SJCRH30 (cell line): ENCODE measurements around the gene COPS4. TPM values are rescaled to one million over a fixed set of nuclear protein-coding genes. Genes with fewer than 3 reads are reported as not detected.
A peak's percentile ranks its signal among the peaks of the same experiment; 100 is the strongest.
"Not testable (repeated sequence)": the region's sequence is repeated elsewhere in the genome, so short reads cannot be mapped to it uniquely, and the experiment has no call there.

Source experiments
- DNase-seq, 2 experiments: peaks; one replicate each; pipeline ENCODE4 v3.0.0-alpha.2; 2015 to 2020
- H3K27ac ChIP-seq: fragments of 250-450 bp; sonication (Bioruptor Pico); 2 replicates; pipeline ENCODE4 v1.5.1; 2020; ENCODE audit warnings: mild to moderate bottlenecking, moderate library complexity
- H3K27me3 ChIP-seq: fragments of 250-450 bp; sonication (Bioruptor Pico); 2 replicates; pipeline ENCODE4 v1.5.1; 2020; ENCODE audit warnings: mild to moderate bottlenecking, moderate library complexity
- H3K36me3 ChIP-seq: fragments of 250-450 bp; sonication (Bioruptor Pico); 2 replicates; pipeline ENCODE4 v1.5.1; 2020; ENCODE audit warnings: mild to moderate bottlenecking, moderate library complexity
- H3K4me1 ChIP-seq: fragments of 250-450 bp; sonication (Bioruptor Pico); 2 replicates; pipeline ENCODE4 v1.5.1; 2020; ENCODE audit warnings: mild to moderate bottlenecking, moderate library complexity
- H3K4me3 ChIP-seq: fragments of 250-450 bp; sonication (Bioruptor Pico); 2 replicates; pipeline ENCODE4 v1.5.1; 2020; ENCODE audit warnings: mild to moderate bottlenecking, moderate library complexity
- H3K9me3 ChIP-seq: fragments of 250-450 bp; sonication (Bioruptor Pico); replicated peaks from 2 replicates; pipeline ENCODE4 v1.5.1; 2020; ENCODE audit warnings: mild to moderate bottlenecking, moderate library complexity
- total RNA-seq: library from RNA; depleted of rRNA; stranded (reverse); fragments of >200 nt; shearing (Covaris generic); gene quantifications from 2 replicates; pipeline ENCODE4 v1.2.3, GENCODE V29; 2014; rRNA removed

The COPS4 gene
- total RNA-seq = 109 and 125 TPM in 2 replicates

DNA sequence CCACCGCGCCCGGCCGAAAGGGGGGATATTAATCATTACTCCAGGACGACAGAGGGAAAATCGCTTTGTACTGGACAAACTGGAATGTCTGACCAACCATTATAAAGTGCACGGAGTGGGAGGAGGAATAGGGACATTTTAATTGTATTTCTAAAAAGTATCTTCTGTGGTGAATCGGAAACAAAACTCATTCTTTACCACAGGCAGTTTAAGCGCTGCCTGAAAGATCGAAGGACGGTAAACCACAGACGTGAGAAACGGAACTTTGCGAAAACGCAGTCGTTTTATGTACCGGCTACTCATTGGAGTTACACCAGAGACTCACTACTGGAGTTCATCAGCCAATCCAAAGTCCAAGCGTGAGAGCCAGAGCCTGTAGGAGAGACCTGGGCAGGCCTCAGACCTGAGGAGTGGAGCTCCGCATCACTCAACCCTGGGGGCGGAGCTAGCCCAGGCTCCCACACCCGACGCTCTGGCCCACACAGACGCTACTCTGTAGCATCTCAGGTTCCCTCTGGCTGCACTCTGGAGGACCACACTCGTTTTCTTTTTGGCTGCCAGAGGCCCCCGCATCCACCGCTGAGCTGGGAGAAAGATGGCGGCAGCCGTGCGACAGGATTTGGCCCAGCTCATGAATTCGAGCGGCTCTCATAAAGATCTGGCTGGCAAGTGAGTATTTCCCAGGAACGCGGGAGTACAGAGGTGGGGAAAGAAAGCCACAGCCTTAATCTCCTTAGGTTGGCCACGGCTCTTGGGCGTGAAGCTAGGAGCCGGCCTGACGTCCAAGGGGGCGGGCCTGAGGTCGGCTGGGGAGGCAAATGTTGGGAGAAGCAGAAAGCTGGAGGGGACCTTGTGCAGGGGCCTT is at the start of gene COPS4:
COPS4 (plus strand) TSS at position 554 of the 865 bp plus-strand sequence; CDS start at position 596, 42 bp downstream.
- Histone ChIP-seq H3K4me1 (peaks cover 7% of the 10 kb centered on the region), H3K36me3 (no peaks in the 10 kb centered on the region), H3K27me3 (no peaks in the 10 kb centered on the region), H3K9me3 (no peaks in the 10 kb centered on the region), H3K27ac (peak within 1 kb of the TSS; percentile 71), H3K4me3 (peak within 1 kb of the TSS; percentile 78)
- peak; percentile 100 for DNase-seq

DNA sequence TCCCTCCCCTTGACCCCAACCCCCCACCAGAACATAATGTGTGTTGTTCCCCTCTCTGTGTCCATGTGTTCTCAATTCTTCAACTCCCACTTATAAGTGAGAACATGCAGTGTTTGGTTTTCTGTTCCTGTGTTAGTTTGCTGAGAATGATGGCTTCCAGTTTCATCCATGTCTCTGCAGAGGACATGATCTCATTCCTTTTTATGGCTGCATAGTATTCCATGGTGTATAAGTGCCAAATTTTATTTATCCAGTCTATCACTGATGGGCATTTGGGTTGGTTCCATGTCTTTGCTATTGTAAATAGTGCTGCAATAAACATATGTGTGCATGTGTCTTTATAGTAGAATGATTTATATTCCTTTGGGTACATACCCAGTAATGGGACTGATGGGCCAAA is 47.5 kb upstream of the COPS4 start:
- not testable (repeated sequence) for H3K4me1 ChIP-seq, DNase-seq, H3K9me3 ChIP-seq, H3K27ac ChIP-seq, H3K27me3 ChIP-seq, H3K4me3 ChIP-seq
- peaks cover 23% of the 10 kb centered on the region for H3K36me3 ChIP-seq

GRCh38 chr4:82988323-82988832 is 46.6 kb upstream of the COPS4 start:
- peak overlapping the region; percentile 11 for H3K27ac ChIP-seq
- H3K4me1 ChIP-seq = no peaks in the 10 kb centered on the region
- DNase-seq = peak; percentile 38 to 59
- no peaks in the 10 kb centered on the region for H3K9me3 ChIP-seq
- H3K4me3 ChIP-seq = no peak overlapping the region
- no peaks in the 10 kb centered on the region for H3K27me3 ChIP-seq
- H3K36me3 ChIP-seq = peaks cover 22% of the 10 kb centered on the region

- Histone ChIP-seq H3K4me3 (no peak overlapping the region), H3K9me3 (no peaks in the 10 kb centered on the region), H3K4me1 (no peaks in the 10 kb centered on the region), H3K27ac (no peak overlapping the region), H3K27me3 (no peaks in the 10 kb centered on the region), H3K36me3 (peaks cover 9% of the 10 kb centered on the region; the same call in 1 of the 2 replicates)
- no peak for DNase-seq
These were observed 45.2 kb upstream of the COPS4 start for GRCh38 chr4:82989575-82990429.

GRCh38 chr4:82994834-82995233 is 40.1 kb upstream of the COPS4 start:
- no peak overlapping the region for H3K27ac ChIP-seq
- no peaks in the 10 kb centered on the region for H3K9me3 ChIP-seq
- H3K27me3 ChIP-seq = no peaks in the 10 kb centered on the region
- no peak for DNase-seq
- H3K4me1 ChIP-seq = no peaks in the 10 kb centered on the region
- H3K36me3 ChIP-seq = peaks cover 12% of the 10 kb centered on the region
- H3K4me3 ChIP-seq = no peak overlapping the region

GRCh38 chr4:82998898-82999297 is 36.1 kb upstream of the COPS4 start:
- Histone ChIP-seq H3K4me3 (no peak overlapping the region), H3K27ac (no peak overlapping the region), H3K4me1 (no peaks in the 10 kb centered on the region), H3K9me3 (no peaks in the 10 kb centered on the region), H3K36me3 (peaks cover 16% of the 10 kb centered on the region), H3K27me3 (no peaks in the 10 kb centered on the region)
- no peak for DNase-seq

GRCh38 chr4:83002329-83002728 is 32.7 kb upstream of the COPS4 start:
- Histone ChIP-seq H3K36me3 (peaks cover 10% of the 10 kb centered on the region; the same call in 1 of the 2 replicates), H3K27ac (no peak overlapping the region), H3K9me3 (no peaks in the 10 kb centered on the region), H3K4me3 (no peak overlapping the region), H3K27me3 (no peaks in the 10 kb centered on the region), H3K4me1 (no peaks in the 10 kb centered on the region)
- DNase-seq = no peak

DNA sequence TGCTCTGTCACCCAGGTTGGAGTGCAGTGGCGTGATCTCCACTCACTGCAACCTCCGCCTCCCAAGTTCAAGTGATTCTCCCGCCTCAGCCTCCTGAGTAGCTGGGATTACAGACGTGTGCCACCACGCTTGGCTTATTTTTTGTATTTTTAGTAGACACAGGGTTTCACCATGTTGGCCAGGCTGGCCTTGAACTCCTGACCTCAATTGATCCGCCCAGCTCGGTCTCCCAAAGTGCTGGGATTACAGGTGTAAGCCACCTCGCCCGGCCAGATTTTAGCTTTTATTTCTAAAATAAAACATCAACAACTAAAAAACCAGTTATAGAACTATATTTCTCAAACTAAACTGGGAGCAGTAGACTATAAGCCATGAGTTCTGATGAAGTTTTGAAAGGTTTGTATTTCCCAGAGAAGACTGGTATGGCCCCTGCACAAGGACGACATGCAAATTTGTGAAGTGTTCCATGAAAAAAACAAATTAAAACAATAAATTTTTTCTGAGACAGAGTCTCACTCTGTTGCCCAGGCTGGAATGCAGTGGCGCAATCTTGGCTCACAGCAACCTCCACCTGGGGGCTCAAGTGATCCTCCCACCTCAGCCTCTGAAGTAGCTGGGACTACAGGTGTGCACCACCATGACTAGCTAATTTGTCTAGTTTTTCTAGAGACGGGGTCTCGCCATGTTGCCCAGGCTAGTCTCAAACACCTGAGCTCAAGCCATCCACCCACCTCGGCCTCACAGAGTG is 31.8 kb upstream of the COPS4 start:
- not testable (repeated sequence) for H3K4me3 ChIP-seq, H3K4me1 ChIP-seq, H3K9me3 ChIP-seq, DNase-seq, H3K27me3 ChIP-seq, H3K27ac ChIP-seq
- H3K36me3 ChIP-seq = peaks cover 10% of the 10 kb centered on the region; the same call in 1 of the 2 replicates

GRCh38 chr4:83009529-83009928 is 25.5 kb upstream of the COPS4 start:
- peak overlapping the region; percentile 87 for H3K4me3 ChIP-seq
- peak in 1 of 2 experiments; percentile 40 for DNase-seq
- H3K27ac ChIP-seq = peak overlapping the region; percentile 84
- no peaks in the 10 kb centered on the region for H3K27me3 ChIP-seq
- H3K4me1 ChIP-seq = 0 out of 2 replicates have a peak, but pooled peaks cover 8% of the 10 kb centered on the region
- H3K9me3 ChIP-seq = no peaks in the 10 kb centered on the region
- no peaks in the 10 kb centered on the region for H3K36me3 ChIP-seq

DNA sequence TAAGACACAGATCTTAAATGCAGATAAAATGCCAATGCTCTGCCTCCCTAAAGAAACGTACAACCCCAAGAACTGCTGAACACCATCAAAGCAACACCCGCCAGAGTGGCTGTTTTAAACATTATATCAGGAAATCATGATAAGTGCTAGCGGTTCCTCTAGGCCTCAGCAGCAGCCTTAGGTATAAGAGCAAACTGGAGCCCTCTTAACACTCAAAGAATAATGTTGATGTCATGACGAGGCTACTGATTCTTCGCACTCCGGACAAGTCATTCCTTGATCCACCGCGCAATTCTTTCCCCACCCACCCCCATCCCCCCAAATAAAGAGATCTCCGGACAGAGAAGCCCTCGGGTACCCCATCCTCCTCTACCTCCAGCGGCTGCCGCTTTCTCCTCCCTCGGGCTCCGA is 24.9 kb upstream of the COPS4 start:
- Histone ChIP-seq H3K4me1 (0 out of 2 replicates have a peak, but pooled peaks cover 8% of the 10 kb centered on the region), H3K36me3 (no peaks in the 10 kb centered on the region), H3K27ac (peak overlapping the region; percentile 84), H3K27me3 (no peaks in the 10 kb centered on the region), H3K9me3 (no peaks in the 10 kb centered on the region), H3K4me3 (peak overlapping the region; percentile 87)
- DNase-seq = no peak

- peak; percentile 86 to 87 for DNase-seq
- Histone ChIP-seq H3K4me1 (0 out of 2 replicates have a peak, but pooled peaks cover 8% of the 10 kb centered on the region), H3K27ac (peak within 1 kb of the TSS; percentile 84), H3K27me3 (no peaks in the 10 kb centered on the region), H3K36me3 (no peaks in the 10 kb centered on the region), H3K9me3 (no peaks in the 10 kb centered on the region), H3K4me3 (peak within 1 kb of the TSS; percentile 87)
These were observed 24.3 kb upstream of the COPS4 start, which contains the start of gene LIN54 for GRCh38 chr4:83010522-83011318. Gene LIN54 (minus strand): TSS chr4:83010823. CDS start chr4:82984844, 25,979 bp downstream.

- no peaks in the 10 kb centered on the region for H3K27me3 ChIP-seq
- H3K36me3 ChIP-seq = no peaks in the 10 kb centered on the region
- H3K4me1 ChIP-seq = 0 out of 2 replicates have a peak, but pooled peaks cover 8% of the 10 kb centered on the region
- H3K4me3 ChIP-seq = peak overlapping the region; percentile 87
- DNase-seq = no peak
- no peak overlapping the region for H3K27ac ChIP-seq
- no peaks in the 10 kb centered on the region for H3K9me3 ChIP-seq
These were observed 23.2 kb upstream of the COPS4 start for GRCh38 chr4:83011689-83012199.

- Histone ChIP-seq H3K4me3 (peak overlapping the region; percentile 87), H3K36me3 (no peaks in the 10 kb centered on the region), H3K9me3 (no peaks in the 10 kb centered on the region), H3K27me3 (no peaks in the 10 kb centered on the region), H3K4me1 (0 out of 2 replicates have a peak, but pooled peaks cover 8% of the 10 kb centered on the region), H3K27ac (peak overlapping the region; percentile 52)
- peak; percentile 44 to 61 for DNase-seq
These were observed 22.7 kb upstream of the COPS4 start for GRCh38 chr4:83012200-83012686.
